NB4 (cell line): ENCODE measurements around the gene RGL2.
A peak's percentile ranks its signal among the peaks of the same experiment; 100 is the strongest.

ENCODE experiments used
- DNase-seq: peaks from one replicate; pipeline ENCODE4 v3.0.0; 2010; ENCODE audit warnings: low read depth
- H3K4me3 ChIP-seq: one replicate; pipeline ENCODE4 v1.5.1; 2011; ENCODE audit warnings: mild to moderate bottlenecking, low read depth, low read length, moderate library complexity
- MYC ChIP-seq: IDR thresholded peaks from 2 replicates; pipeline ENCODE4 v1.6.1; 2011; ENCODE audit warnings: low read depth, low read length
- POLR2A ChIP-seq: IDR thresholded peaks from 2 replicates; pipeline ENCODE4 v1.6.1; 2011; ENCODE audit warnings: mild to moderate bottlenecking; ENCODE audit not compliant: insufficient read length; ENCODE audit errors: extremely low read depth
- TF ChIP-seq, protein P1 (sequence below): IDR thresholded peaks from one replicate; pipeline ENCODE4 v1.5.1; 2012; ENCODE audit warnings: low read depth, low read length
- TF ChIP-seq, protein P2 (sequence below): IDR thresholded peaks from 2 replicates; pipeline ENCODE4 v1.6.1; 2011; ENCODE audit warnings: low read depth, low read length

Gene RGL2

DNA sequence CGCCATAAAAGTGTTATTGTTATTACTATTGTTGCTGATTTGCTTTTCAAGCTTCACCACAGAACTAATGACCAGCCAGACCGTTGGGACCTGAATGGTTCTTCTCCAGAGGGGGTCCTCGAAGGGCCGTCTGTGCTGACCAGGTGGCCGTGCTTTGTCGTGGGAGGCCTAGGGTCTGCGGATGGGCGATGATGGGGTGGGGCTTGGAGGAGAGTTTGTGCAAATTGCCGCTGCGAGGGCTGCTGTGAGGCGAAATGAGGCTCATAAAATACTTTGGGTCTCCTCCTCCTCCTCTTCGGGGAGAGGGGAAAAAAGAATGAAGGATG, 24.8 kb upstream of the RGL2 start:
- H3K4me3 ChIP-seq, result peak overlapping the region; percentile 93
- no peak for TF ChIP-seq POLR2A
- no peak for TF ChIP-seq MYC
- TF ChIP-seq, protein P1, sequence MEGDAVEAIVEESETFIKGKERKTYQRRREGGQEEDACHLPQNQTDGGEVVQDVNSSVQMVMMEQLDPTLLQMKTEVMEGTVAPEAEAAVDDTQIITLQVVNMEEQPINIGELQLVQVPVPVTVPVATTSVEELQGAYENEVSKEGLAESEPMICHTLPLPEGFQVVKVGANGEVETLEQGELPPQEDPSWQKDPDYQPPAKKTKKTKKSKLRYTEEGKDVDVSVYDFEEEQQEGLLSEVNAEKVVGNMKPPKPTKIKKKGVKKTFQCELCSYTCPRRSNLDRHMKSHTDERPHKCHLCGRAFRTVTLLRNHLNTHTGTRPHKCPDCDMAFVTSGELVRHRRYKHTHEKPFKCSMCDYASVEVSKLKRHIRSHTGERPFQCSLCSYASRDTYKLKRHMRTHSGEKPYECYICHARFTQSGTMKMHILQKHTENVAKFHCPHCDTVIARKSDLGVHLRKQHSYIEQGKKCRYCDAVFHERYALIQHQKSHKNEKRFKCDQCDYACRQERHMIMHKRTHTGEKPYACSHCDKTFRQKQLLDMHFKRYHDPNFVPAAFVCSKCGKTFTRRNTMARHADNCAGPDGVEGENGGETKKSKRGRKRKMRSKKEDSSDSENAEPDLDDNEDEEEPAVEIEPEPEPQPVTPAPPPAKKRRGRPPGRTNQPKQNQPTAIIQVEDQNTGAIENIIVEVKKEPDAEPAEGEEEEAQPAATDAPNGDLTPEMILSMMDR, result no peak
- TF ChIP-seq, protein P2, sequence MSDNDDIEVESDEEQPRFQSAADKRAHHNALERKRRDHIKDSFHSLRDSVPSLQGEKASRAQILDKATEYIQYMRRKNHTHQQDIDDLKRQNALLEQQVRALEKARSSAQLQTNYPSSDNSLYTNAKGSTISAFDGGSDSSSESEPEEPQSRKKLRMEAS, result no peak
- no peak for DNase-seq

DNA sequence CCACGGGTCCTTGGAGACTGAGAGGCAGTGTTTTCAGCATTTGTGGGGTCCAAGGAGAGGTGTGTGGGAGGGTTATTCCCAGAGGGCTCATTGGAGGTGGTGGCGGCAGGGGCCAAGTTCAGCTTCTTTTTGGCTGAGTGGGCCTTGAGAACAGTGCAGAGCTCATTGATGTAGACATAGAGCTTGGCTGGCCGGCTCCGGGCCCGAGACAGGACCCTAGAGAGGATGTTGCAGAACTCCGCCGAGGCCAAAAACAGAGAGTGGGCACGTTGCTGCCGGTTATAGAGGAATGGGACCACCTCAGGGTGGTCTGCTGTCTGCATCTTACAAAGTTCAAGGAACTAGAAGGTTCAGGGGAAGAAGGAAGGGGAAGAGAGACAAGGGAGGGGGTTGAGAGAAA, 22.5 kb upstream of the RGL2 start:
- peak overlapping the region; percentile 93 for H3K4me3 ChIP-seq
- DNase-seq, result no peak
- TF ChIP-seq MYC (no peak), POLR2A (no peak)
- TF ChIP-seq, protein P2, result no peak
- TF ChIP-seq, protein P1, result no peak

DNA sequence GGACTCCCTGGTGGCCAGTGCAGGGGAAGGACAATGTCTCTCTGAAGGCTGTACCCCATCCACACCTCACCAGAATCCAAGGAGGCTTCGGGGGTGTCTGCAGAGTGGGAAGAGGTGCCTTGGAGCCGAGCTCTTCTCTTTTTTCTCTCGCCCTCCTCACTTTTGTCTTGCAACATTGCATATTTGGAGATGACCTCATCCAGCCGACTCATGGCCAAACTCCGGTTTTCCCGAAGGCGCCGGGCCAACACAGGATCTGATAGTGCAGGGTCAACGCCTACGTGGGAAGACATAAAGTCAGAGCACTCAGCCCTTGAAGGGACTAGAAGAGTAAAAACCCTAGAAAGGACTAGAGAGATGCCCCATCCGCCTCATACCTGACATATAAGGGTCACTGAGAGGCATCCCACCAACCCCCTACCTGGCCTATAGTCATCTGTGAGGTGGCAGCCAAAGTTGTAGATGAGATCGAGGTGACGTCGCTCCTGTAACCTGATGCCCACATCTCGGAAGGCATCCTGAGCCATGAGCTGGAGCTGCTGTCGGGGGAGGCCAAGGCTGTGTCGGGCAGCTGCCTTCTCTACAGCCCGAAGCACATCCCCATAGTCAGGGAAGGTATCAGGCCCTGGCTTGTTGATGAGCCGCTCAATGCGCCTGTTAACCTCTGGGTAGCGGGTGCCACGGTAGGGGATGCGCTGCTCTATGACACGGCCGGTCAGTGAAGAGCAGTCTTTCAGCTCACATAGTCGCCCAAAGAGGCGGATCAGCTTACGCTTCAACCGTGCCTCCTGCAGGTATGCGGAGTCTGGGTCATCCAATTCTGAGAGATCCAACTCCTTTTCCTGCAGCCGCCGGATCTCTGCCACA, 21.8 kb upstream of the RGL2 start:
- no peak for DNase-seq
- no peak overlapping the region for H3K4me3 ChIP-seq
- TF ChIP-seq, protein P2, result no peak
- TF ChIP-seq POLR2A (no peak), MYC (no peak)
- TF ChIP-seq, protein P1, result no peak

DNA sequence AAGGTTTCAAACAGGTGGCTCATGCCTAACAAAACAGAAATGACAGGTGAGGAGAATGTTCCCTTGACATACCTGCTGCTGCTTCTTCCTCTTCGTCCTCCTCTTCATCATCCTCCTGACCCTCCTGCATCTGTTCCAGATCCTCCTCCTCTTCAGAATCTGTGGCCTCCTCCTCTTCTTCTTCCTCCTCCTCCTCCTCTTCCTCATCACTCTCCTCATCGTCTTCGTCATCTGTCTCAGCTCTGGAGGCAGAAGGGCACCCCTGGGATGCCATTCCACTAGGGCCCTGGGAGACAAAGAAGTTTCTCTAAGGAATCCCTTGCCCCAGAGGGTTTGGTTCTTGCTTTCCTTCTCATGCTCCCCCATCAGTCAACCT, 21.2 kb upstream of the RGL2 start:
- H3K4me3 ChIP-seq, result no peak overlapping the region
- TF ChIP-seq MYC (no peak), POLR2A (no peak)
- TF ChIP-seq, protein P1, result no peak
- TF ChIP-seq, protein P2, result no peak
- no peak for DNase-seq

DNA sequence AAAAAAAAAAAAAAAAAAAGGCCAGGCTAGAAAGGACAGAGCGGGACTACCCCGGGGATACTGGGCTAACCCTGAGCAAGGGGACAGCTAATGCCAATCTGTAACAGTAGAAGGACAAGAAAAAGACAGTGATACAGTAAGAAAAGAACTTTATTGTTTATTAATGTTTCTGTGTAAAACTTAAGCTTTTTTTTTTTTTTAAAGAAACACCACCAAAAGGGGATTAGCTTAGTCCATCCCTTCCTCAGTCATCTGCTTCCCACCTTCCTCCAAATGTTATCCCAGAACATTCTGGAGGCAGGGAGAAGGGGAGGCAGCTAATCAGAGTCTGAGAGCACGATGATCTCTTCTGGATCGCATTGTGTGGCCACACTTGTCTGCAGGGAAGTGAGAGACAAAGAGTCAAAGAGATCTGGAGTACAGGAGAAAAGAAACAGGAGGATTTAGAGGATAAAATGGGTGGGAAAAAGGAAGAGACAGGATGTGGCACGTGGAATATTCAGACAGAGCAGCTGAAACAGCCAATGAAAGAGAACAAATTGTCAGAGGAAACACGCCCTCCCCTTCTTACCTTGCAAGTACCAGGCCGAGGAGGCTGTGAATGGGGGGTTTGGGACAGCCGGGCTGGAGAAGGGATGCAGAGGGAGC, 19.8 kb upstream of the RGL2 start:
- no peak for DNase-seq
- TF ChIP-seq POLR2A (no peak), MYC (no peak)
- TF ChIP-seq, protein P1, result no peak
- TF ChIP-seq, protein P2, result no peak
- H3K4me3 ChIP-seq, result peak overlapping the region; percentile 84
